Measurements from ENCODE around the gene CHPF. TPM values are rescaled to one million over a fixed set of nuclear protein-coding genes. Genes with fewer than 3 reads are reported as not detected.

CHPF gene
- polyA plus RNA-seq, 10 donors, result 34.4 to 75.8 (median 44.8) TPM

GRCh38 chr2:219554350-219554749 is 10.7 kb upstream of the CHPF start:
- no peak for DNase-seq

DNA sequence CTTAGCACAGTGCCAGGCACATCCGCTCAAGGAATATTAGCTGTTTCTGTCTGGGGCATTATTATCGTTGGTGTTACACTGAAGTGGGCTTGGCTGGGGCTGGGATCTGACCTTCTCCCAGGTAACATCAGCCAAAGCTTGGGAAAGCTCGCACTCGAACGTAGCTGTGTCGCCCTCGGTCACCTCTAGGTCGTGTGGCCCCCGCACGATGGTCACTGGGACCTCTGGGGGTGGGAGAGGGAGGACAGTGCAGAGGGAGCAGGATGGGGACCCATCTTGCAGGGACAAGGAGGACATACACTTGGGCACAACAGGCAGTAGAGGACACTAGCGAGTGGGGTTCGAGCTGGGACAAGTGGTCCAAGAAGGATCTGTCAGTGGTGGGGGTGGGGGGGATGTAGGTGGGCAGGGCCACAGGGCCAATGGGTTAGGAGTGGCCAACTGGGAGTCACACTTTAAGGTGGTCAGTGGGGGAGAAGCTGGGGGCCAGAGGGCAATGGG is 9.9 kb upstream of the CHPF start:
- DNase-seq, result no peak

GRCh38 chr2:219553168-219553417 is 9.5 kb upstream of the CHPF start:
- DNase-seq, result no peak

DNA sequence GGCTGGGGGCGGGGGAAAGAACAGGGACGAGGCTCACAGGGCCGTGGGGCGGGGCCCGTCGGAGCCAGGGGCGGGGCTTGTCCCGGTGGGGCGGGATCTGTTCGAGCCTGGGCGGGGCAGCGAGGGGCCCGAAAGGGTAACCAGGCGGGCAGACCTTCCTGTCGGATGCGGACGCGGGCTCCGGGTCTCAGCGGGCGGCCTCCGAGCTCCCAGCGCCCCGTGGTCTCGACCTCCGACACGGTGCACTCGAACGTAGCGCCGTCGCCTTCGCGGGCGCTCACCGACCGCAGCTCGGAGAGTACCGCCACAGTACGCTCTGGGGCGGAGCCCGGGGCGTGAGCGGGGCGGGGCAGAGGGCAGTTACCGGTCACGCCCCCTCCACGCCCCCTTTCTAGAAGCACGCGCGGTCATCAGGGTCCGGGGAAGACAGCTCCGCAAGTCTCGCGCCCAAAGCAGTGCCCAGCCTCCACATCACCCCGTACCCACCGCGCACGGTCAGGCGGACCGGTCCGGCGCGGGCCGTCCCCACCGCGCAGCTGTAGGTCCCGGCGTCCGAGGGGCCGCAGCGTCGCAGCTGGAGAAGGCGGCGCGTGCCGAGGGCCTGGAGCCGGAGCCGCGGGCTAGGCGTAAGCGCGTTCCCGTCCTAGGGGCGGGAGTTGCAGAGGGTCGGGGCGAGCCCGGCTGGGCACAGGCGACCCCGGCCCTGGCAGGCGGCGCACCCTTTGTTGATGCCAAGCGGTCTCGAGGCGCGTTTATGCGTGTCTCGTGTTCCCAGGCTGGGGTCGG is 9.0 kb upstream of the CHPF start:
- DNase-seq, result peak; percentile 81 to 96 (median 90)

DNA sequence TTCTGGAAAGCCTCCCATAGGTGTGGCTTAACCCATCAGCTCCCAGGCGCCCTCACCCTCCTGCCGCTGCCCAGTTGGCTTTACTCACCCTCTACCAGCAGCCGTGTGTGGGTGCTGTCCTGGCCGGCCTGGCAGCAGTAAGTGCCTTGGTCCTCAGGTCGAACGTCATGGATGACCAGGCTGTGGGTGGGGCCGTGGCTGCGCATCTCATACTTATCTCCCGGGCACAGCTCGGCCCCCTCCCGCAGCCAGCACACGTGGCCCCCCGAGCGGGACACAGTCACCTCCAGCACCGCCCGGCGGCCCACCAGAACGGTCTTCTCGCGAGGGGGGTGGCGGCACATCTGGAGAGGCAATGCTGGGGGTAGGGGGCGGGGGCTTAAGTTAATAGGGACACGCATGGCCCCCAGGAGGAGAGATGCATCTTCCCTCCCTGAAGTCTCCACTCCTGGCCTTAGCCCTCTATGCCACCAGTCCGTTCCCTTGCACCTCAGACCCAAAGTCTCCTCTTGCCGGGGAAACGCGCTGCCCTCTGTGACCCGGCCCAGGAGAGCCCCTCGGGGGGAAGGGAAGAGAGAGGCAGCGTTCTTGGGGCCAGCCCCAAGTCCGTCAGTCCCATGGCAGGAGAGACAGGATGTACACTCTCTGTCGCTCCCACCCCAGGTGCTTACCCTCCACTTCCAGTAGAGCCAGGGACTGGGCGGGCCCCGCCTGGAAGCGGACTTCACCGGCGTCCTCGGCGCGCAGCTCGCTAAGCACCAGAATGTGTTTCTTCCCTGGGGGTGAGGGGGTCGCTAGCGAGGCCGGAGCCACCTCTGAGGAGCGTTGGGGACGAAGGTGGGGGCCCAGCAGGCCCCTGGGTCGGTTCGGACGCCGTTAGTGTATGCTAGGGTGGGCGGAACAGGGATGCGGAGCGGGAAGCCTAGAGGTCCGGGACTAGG is 8.1 kb upstream of the CHPF start:
- DNase-seq, result peak in 1 of 3 donors; percentile 47

DNA sequence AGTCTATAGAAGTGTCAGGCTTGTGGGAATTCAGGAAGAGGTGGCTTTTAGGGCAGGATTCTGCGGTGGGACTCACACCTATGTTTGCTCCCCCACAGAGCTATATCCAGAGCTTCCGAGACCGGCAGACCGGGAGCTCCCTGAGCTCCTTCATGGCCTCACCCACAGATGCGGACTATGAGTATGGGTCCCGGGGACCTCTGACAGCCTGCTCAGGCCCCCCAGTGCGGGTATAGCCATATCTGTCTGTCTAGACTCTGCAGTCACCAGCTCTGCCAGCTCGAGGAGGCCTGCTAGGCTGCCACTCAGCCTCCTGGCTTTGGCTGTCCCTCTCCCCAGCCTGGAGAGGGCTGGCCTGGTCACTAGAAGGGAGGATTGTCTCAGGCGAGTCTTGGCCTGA is 6.0 kb upstream of the CHPF start:
- no peak for DNase-seq

- no peak for DNase-seq
These were observed 5.4 kb upstream of the CHPF start for GRCh38 chr2:219548990-219549389.

- DNase-seq, result no peak
These were observed 4.0 kb upstream of the CHPF start for GRCh38 chr2:219547621-219548020.

GRCh38 chr2:219545943-219546352 is 2.3 kb upstream of the CHPF start:
- DNase-seq, result no peak

DNA sequence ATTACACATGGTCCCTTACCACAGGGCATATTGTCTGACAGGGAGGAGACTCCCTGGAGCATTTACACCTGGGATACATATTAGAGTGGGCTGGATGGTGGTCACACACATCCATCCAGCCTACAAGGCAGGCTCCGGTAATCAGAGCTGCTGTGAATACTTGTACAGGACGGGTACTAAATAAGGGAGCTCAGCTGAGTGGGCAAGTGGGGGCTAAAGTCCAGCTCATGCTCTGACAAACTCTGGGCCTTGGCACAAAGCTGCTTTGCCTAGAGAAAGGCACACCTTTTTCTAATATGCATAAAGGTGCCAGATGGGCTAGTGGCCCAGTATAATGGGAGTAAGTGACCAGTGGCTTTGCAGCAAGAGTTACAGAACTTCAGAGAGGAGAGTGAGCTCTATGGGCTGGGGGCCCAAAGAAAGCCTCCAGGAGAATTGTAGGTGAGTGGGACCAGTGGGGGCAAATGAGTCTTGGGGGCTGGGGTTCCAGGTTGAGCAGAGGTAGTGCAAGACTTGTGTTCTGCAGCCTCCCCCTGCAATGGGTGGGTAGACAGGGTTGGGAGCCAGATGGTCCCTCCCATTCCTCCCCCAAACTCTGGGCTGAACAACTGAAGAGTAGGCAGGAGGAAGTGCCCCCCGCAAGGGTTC is 1.8 kb upstream of the CHPF start:
- DNase-seq, result no peak

GRCh38 chr2:219544567-219544966 is 958 bp upstream of the CHPF start:
- no peak for DNase-seq

DNA sequence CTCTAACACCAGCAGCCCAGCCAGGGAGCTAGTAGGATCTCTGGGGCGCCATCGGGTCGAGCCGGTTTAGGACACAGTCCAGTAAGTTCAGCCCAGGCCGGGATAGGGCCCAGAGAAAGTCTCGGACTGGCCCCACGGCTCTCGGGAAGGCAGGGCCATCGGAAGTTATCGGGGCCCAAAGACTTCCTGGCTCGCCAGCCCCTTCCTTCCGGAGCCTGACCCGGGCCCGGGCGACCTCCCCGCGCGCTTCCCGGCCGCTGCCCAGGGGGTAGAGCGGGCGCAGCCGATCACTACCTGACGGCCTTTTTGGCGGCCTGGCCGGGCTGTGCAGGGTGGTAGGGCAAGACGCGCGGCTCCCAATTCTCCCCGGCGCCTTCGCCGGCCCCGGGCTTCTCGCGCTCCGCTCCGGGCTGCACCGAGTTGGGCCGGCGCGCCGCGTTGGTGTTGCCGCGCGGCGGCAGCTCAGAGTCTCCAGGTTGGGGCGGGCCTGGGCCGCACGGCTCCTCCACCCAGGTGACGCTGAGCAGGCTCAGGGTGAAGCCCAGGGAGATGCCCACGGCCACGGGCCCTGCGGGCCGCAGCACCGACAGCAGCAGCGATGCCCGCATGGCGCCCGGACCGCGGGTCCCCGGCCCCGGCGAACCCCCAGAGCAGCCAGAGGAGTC is 546 bp downstream of the CHPF start:
- no peak for DNase-seq

DNA sequence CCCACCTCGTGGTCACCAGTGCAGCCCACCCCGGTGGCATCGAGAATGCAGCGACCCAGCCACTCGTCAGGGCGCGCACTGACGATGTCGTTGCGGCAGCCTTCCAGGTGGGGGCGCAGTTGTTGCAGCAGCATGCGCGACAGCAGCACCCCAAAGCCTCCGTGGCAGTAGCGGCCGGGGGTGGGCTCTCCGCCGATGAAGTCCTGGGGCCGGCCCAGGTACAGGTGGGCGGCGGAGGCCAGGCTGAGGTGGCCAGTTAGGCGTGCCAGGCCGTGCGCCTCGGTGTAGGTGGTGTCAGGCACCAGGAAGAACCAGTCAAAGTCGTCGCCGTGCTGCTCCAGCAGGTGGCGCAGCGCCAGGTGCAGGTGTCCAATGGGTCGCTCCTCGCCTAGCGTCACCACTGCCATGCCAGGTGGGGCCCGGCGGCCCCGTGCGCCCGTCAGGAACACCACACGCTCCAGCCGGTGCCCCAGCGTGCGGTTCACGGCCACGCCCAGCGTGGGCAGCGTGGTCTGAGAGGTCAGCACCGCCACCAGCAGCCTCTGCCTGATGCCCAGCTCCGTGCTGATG is 1.9 kb downstream of the CHPF start:
- DNase-seq, result peak; percentile 56 to 90 (median 75)

GRCh38 chr2:219540784-219541504 is 2.7 kb downstream of the CHPF start:
- DNase-seq, result no peak

DNA sequence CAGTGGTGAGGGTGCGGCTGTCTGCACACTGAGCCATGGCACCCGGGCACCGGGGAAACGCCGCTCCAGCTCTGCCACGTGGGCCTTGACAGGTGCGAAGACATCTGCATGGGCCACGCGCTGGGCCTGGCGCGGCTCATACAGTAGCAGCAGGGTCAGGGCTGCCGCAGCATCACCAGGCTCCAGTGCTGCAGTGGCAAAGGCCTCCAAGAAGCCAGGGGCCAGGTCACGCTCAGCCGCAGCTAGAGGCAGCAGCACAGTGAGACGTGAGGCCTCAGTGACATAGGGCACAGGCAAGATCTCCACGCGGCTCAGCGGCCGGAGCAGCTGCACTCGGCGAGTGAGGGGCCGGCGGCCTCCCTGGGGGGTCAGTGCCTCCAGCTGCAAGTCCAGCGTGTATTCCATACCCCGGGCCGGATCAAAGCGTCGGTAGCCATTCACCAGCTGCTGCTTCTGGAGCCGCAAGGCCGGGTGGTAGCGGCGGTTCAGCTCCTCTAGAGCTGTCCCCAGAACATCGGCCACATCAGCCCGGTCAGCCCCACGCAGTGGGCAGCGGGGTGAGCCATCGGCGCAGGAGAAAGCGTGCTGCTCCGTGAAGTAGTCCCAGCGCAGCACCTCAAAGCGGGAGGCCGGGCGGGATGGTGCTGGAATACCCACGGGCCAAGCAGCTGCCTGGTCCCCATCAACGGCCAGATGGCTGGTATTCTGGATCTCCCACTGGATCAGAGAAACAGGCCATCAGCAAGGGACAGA is 3.5 kb downstream of the CHPF start:
- no peak for DNase-seq

GRCh38 chr2:219538956-219539788 is 4.4 kb downstream of the CHPF start:
- DNase-seq, result no peak

- peak in 1 of 3 donors; percentile 72 for DNase-seq
These were observed 5.1 kb downstream of the CHPF start for GRCh38 chr2:219538504-219538951.

DNA sequence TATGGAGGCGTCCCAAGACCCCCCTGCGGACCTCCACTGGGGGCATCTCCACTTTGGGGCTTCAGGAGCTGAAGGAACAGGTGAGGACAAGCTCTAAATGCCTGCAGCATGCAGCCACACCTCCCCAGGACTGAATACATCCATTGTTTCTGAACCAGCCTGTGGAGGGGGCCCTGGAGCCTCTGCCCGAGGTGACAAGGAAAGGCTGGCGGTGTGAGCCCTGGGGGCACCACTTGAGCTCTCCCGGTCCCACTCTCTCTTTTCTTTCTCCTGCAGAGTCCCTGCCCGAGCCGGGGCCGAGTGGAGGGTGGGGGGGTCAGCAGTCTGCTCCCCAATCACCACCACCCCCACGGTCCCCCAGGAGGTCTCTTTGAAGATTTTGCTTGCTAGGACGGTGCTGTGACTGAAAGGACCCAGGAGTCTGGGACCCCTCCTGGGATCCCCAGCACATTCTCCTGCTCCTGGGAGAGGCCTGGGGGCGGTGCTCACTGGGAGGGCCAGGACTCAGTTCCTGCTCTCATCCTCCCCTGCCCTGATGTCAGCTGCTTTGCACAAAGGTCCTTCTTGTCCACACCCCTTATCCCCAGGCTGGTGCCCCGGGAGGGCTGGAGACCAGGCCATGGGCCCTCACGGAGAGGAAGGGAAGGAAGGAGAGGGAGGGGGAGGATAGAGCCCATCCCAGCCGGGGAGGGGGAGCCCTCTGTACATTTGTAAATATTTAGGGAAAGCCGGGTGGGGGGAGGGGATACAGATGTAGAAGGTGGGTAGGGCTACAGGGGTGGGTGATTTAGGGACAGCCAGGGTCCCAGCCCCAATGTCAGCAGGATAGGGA is 5.7 kb downstream of the CHPF start:
- peak in 1 of 3 donors; percentile 57 for DNase-seq
